Ovary (tissue), 3 donors: ENCODE results near the gene TRAF3IP1.

Experiments used
- CTCF ChIP-seq, 3 donors: fragments of 450-650 bp in 2 of 3; fragments of 200-600 bp in 1 of 3; IDR thresholded peaks; one replicate each; pipeline versions ENCODE4 v1.5.1 to v1.8.0; 2016 to 2022; ENCODE audit warnings: antibody characterized with exemption in 3 of 3, mild to moderate bottlenecking in 1 of 3
- POLR2A ChIP-seq: fragments of 450-650 bp; IDR thresholded peaks from one replicate; pipeline ENCODE4 v1.6.1; 2017; ENCODE audit warnings: antibody characterized with exemption, mild to moderate bottlenecking, moderate library complexity
- donor health status: DM: no; HTN: no; CAD: no.

- TF ChIP-seq CTCF (IDR thresholded peaks at IDR 0.05) (no peak), POLR2A (no peak)
Observed at GRCh38 chr2:238280083-238280825, 40.1 kb upstream of the TRAF3IP1 start.
